HG02938 (cell line): ENCODE results near the gene KRTAP5-6.

Experiments used
- ATAC-seq: cut with Tn5 transposase; IDR thresholded peaks from one replicate; pipeline ENCODE4 v1.9.1; 2021; ENCODE audit warnings: mild to moderate bottlenecking, moderate library complexity; ENCODE audit not compliant: unreplicated experiment

KRTAP5-6 gene

GRCh38 chr11:1732418-1733008 is 35.5 kb downstream of the KRTAP5-6 start:
- no peak for ATAC-seq

- no peak for ATAC-seq
These were observed 36.2 kb downstream of the KRTAP5-6 start for GRCh38 chr11:1733009-1733715.

GRCh38 chr11:1733716-1734640 is 37.0 kb downstream of the KRTAP5-6 start:
- ATAC-seq = no peak

GRCh38 chr11:1734641-1735081 is 37.7 kb downstream of the KRTAP5-6 start:
- ATAC-seq = no peak

GRCh38 chr11:1735271-1735670 is 38.3 kb downstream of the KRTAP5-6 start:
- ATAC-seq = no peak

GRCh38 chr11:1736447-1736992 is 39.5 kb downstream of the KRTAP5-6 start:
- ATAC-seq = no peak

GRCh38 chr11:1737080-1737757 is 40.2 kb downstream of the KRTAP5-6 start:
- no peak for ATAC-seq

GRCh38 chr11:1738380-1738779 is 41.4 kb downstream of the KRTAP5-6 start:
- no peak for ATAC-seq

GRCh38 chr11:1739576-1739975 is 42.6 kb downstream of the KRTAP5-6 start:
- no peak for ATAC-seq

- no peak for ATAC-seq
These were observed 44.0 kb downstream of the KRTAP5-6 start for GRCh38 chr11:1740786-1741530.

GRCh38 chr11:1741741-1742140 is 44.7 kb downstream of the KRTAP5-6 start:
- ATAC-seq = no peak

GRCh38 chr11:1742371-1742770 is 45.4 kb downstream of the KRTAP5-6 start:
- ATAC-seq = no peak

GRCh38 chr11:1742869-1743584 is 46.0 kb downstream of the KRTAP5-6 start:
- no peak for ATAC-seq

GRCh38 chr11:1743585-1744136 is 46.7 kb downstream of the KRTAP5-6 start:
- ATAC-seq = no peak

- ATAC-seq = no peak
These were observed 47.3 kb downstream of the KRTAP5-6 start for GRCh38 chr11:1744137-1744886.

- no peak for ATAC-seq
These were observed 48.1 kb downstream of the KRTAP5-6 start for GRCh38 chr11:1744891-1745700.

- ATAC-seq = no peak
These were observed 48.8 kb downstream of the KRTAP5-6 start for GRCh38 chr11:1745701-1746320.
